Muscle of arm (tissue), 12 donors: Measurements from ENCODE around the gene KRT79. TPM values are rescaled to one million over a fixed set of nuclear protein-coding genes. Genes with fewer than 3 reads are reported as not detected.

Experiments used
- DNase-seq: peaks from one replicate; pipeline ENCODE4 v3.0.0-alpha.2; 2013
- polyA plus RNA-seq, 12 donors: library from polyadenylated mRNA; unstranded; fragments of 120-200 nt; gene quantifications; one replicate each; pipeline ENCODE4 v1.2.1, GENCODE V29; 2013; ENCODE audit not compliant: insufficient read length in 12 of 12

The KRT79 gene
- polyA plus RNA-seq, 12 donors = 0.11 TPM; not detected in 11

- no peak for DNase-seq
Observed at GRCh38 chr12:52791271-52792184, 42.6 kb downstream of the KRT79 start.

DNA sequence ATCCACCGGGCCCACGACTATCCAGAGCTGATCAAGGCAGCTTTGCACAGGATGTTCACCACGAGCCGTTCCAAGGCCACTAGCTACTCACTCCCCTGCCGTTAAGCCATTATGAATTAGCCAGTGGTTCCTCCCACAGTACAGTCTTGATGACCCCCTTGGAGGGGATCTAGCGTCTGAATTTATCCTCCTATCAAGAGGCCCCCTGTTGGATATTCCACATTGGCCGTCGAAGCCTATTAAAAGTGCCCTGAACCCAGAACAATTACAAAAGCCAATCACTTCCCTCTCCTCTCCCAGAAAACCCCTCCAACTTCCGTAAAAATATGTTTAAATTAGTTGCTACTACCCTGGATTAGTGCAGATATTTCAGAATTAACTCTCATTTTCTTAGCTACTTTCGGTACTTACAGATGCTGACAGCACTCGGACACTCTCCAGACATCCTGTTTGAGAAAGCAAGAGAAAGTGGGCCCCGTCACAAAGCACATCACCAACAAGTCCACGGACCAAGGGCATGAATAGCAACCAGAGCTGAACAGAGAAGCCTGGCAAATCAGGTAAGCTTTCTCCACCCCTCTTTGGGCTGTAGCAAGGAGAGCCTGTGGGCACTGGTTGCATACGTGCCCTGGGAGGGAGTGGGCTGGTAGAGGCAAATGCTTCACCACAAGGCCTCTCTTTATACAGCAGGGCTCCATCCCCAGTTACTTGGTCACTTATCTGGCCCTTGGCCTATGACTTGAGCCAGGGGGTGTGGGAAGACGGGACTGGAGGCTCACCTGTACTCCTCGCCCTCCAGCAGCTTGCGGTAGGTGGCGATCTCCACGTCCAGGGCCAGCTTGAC lies 43.5 kb downstream of the KRT79 start:
- DNase-seq = no peak

GRCh38 chr12:52789637-52790426 lies 44.3 kb downstream of the KRT79 start:
- peak; percentile 7 for DNase-seq

GRCh38 chr12:52788876-52789636 lies 45.1 kb downstream of the KRT79 start:
- no peak for DNase-seq

DNA sequence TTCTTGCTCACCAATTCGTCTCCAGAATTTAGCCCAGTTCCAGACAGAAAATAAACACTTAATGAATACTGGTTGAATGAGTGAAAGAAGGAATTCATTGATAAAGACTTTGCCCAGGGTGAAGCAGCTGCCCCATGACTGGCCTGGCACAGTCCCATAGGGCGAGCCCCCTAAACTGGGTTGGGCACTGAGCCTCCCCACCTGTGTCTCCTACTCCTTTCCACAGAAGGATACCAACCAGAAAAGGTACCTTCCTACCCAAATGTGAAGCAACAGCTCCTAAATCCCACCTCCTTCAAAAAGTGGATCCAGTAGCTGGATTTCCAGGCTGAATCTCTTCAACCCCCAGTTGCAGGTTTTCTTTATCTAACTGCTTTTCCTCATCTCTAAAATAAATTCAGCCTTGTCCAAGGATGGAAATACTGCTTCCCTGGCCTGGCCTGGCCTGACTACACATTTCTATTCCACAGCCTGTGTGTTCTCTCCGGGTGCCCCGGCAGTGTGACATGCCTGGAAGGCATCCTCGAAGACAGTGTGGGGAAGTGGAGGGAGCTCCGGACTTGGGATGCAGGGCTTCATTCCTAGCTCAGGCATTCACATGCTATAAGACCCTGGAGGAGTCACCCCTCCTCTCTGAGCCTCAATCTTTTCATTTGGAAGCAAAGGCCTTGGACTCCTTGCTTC lies 45.8 kb downstream of the KRT79 start:
- no peak for DNase-seq

- DNase-seq = peak; percentile 39
Observed at GRCh38 chr12:52787324-52788191, 46.6 kb downstream of the KRT79 start.

DNA sequence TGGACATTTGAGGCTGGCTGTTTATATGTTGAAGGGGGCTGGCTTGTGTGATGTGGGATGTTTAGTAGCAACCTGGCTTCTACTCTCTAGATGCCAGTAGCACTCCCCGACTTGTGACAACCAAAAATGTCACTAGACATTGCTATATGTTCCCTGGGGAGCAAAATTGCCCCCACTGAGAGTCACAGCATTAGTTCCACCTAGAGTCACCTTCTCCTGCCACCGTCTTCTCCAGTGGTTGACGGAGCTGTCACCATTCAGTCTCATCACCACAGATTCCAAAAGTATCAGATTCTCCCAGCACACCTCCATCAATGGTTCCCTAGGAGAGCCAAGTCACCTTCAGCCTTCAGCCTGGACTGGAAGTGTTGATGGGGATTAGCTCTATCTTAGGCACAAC lies 49.2 kb downstream of the KRT79 start:
- no peak for DNase-seq

DNA sequence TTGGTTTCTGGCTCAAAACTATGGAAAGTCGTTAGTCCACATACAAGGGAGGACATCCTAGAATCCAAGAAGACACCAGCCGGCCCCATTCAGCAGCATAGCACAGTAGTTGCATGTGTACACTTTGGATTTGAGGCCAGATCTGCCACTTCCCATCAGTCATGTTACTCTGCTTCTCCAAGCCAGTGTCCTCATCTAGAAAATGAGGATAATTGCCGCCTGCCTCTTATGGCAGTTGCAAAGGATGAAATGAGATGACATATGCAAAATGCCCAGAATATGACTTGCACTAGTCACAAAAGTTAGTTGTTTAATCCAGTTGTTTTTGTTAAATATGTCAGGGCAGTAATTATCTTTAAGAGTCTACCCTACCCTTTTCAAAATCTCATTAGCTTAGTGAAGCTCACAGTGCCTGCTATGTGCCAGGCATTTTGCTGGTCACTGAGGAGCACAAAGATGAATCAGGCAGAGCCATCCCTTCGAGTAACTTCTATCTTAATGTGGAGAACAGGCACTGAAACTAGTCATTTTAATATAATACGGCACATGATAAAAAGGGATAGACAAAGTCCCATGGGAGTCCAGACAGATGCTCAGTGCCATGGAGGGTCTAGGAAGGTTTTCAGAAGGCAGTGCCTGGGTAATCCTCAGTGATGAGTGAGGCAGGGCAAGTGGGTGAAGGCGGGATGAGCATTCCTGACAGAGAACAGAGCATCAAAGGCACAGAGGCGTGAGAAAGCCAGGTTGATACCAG lies 50.4 kb downstream of the KRT79 start:
- DNase-seq = no peak

GRCh38 chr12:52782502-52782901 lies 51.6 kb downstream of the KRT79 start:
- no peak for DNase-seq

DNA sequence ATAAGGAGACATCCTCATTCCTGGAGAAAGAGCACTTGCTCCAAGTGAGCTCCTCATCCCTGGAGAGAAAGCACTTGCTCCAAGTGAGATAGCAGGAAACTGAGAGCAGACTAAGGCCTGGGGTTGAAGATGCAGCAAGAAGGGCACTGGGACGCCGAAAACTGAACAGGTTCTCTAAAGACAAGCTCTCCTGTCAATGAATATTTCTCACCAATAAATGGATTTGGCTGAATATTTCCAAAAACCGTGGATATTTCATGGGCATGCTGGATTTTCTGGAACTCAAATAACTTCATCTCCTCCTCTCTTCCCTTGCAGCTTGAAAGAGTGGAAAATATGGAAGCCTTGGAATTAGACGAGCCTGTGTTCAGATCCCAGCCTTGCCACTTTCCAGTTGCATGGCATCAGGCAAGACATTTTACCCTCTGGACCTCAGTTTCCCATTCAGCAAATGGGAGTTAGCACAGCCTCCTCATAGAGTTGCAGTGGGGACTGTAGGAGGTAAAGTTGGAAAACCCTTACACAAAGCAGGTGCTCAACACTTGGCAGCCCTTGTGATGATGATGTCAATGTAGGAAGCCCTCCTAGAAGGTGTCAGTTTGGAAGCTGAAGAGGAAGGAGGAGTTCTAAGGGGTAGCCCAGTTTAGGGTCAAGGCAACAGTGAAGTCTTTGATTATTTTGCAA lies 52.6 kb downstream of the KRT79 start:
- no peak for DNase-seq

- no peak for DNase-seq
Observed at GRCh38 chr12:52779914-52780313, 54.2 kb downstream of the KRT79 start.

- DNase-seq = no peak
Observed at GRCh38 chr12:52778833-52779232, 55.3 kb downstream of the KRT79 start.

- DNase-seq = no peak
Observed at GRCh38 chr12:52777566-52777965, 56.5 kb downstream of the KRT79 start.

- no peak for DNase-seq
Observed at GRCh38 chr12:52776913-52777395, 57.2 kb downstream of the KRT79 start, which contains the start of gene KRT76. TSS of gene KRT76 (minus strand) at chr12:52777345. CDS start at chr12:52777291, 54 bp downstream.

GRCh38 chr12:52776435-52776834 lies 57.7 kb downstream of the KRT79 start:
- no peak for DNase-seq

GRCh38 chr12:52774629-52775250 lies 59.4 kb downstream of the KRT79 start:
- no peak for DNase-seq

GRCh38 chr12:52772772-52773171 lies 61.3 kb downstream of the KRT79 start:
- DNase-seq = no peak
